HG02885 (cell line): Measurements from ENCODE around the gene LRP1.

Experiments
- ATAC-seq: cut with Tn5 transposase; IDR thresholded peaks from one replicate; pipeline ENCODE4 v1.9.1; 2021; ENCODE audit warnings: mild to moderate bottlenecking; ENCODE audit not compliant: unreplicated experiment, poor library complexity

Gene LRP1

DNA sequence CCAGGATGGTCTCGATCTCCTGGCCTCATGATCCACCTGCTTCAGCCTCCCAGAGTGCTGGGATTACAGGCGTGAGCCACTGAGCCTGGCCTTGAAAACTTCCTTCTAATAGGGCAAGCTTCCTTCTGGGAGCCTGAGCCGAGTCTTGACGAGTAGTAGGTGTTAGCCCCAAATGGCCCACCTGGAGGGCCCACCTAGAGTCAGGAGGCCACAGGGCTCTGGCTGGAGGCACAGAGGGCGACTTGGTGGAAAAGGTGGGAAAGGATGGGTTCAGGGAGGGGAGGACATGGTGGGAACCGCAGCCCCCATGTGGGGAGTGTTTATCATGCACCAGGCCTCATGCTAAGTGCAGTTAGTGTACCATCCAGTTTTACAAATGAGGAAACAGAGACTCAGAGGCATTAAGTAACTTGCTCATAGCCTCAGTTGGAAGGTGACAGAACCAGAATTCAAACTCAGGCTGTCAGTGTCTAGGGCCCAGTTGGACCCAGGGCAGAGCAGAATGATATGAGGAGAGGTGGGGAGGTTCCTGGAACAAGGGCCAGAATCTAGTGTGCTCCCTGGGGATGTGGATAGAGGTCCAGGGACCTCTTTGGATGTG lies 22.2 kb downstream of the LRP1 start:
- no peak for ATAC-seq

DNA sequence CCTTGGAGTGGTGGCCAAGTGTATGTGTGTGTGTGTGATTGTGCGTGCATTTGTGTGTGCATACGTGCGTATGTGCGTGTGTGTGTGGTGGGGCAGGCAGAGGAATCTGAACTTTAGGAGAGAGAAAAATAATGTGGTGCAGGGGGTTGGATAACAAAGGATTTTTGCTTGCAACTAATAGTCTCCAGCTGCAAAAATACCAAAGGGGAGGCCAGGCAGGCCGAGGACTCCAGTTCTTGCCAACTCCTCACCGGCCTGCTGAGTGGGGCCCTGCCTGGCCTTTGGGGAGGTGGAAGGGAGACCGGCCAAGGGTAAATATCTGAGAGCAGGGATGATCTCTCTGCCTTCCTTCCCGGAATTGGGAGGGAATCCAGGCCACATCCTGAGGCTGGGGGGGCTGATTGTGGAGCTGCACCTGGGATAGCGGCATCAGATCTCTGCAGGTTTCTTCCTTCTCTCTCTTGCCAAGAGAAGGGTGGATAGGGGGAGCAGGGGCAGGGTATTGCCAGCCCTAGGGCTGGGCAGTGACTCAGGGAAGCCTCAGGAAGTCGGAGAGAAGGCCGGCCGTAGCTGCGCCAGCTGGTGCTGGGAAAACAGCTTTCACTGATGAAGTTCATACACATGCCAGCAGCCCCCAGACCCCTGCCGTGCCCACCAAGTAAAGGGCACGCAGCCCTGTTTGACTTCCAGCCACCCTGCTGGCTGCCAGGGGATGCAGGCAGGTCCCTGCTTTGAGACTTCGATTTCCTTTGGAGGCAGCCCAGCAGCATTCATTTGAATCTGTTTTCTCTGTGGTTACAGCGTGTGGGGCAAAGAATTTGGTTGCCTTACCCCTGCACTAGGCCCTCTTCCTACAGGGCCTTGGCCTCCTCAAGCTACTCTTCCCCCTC lies 23.7 kb downstream of the LRP1 start:
- ATAC-seq = no peak

DNA sequence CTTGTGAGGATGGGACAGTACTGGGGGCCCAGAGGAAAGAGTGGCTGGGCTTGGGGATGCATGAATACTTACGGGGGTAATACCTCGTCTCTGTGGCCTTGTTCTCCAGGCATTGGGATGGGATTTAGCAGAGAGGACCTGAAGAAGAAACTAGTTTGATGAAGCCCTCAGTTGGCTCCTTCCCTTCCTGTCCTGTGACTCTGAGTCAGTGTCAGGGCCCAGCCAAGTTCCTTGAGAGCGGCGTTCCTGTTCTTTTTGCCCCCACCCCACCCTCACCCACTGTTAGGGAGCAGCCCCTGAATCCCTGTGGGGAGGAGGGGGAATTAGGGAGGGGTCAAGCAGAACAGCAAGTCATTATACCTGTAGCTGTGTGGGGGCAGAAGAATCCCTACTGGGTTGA lies 24.4 kb downstream of the LRP1 start:
- ATAC-seq = no peak

DNA sequence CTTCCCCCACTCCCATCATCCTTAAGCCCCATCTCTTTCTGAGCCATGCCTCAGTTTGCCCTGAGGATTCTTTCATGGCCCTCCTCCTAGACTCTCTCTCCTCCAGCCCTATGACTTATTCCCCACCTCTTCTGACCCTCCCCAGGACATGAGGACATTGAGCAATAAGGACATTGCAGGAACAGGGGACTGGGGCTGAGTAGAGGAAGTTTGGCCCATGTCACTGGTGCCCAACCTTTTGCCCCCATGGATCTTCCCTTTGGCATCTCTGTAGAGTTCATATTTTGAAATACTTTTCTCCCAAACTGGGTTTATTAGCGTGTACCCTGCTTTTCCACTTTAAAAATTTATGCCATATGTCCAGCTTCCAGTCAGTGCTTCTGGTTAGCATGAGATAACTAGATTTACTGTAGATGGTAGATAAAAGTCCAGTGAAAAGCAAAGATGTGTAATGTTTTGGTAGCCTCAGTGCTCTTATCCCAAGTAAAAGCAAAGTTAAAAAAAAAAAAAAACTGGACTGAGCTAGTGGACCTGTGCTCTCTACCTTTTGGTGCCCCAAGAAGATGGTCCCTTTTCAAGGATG lies 25.2 kb downstream of the LRP1 start:
- no peak for ATAC-seq

DNA sequence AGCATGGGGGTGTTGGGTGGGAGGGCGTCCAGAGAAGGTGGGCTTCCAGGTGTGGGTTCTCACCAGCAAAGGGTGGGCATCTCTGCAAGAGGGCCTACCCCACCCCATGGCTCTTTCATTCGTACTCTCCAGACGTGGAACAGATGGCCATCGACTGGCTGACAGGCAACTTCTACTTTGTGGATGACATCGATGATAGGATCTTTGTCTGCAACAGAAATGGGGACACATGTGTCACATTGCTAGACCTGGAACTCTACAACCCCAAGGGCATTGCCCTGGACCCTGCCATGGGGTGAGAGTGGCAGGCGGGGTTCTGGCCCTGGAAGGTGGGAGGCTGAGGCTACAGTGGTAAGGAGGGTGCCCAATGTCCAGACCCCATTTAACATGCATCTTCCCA lies 25.8 kb downstream of the LRP1 start:
- ATAC-seq = no peak

DNA sequence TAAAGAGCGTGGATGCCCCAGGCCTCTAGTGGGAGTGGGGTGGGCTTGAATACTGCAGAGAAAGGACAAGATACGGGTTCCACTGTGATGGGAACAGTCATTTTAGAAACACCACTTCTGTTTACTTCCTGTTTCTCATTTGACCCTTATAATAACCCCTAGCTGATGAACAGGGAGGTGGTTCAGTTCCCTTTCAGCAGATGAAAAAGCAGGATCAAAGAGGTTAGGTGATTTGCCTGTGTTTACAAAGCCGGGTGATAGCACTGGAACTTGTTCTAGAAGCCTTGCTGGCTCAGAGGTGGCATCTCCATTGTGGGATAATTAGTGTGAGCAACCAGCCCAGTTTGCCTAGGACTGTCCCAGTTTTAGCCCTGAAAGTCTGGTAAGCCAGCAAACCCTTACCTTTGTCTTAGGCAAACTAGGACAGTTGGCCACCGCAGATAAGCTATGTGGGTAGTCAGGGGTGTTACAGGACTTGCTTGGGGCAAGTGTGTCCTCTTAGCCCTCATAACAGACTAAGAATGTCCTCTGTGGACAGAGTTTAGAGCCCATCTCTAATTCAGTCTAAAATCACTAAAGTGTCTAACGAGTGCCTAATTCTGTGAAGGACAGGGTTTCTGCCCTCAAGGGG lies 26.6 kb downstream of the LRP1 start:
- no peak for ATAC-seq

DNA sequence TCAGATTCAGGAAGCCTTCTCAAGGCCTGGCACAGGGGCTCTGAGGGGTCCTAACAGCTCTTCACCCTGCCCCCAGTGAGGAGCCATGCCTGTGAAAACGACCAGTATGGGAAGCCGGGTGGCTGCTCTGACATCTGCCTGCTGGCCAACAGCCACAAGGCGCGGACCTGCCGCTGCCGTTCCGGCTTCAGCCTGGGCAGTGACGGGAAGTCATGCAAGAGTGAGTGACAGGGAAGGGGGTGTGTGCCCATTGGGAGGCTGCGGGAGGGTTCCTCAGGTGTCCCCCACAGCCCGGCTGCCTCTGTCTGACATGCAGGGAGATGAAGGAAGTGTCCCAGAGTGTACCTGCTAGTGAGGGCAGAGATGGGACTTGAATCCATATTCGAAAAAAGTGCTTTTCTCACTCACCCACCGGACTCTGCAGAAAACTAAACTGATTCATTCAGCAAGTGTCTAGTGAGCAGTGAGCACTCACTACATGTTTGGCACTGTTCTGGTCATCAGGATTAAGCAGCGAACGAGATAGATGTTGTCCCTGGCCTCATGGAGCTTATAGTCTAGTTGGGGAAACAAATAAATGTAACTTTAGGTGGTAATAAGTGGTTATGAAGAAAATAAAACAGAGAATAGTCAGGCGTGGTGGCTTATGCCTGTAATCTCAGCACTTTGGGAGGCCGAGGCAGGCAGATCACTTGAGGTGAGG lies 28.6 kb downstream of the LRP1 start:
- ATAC-seq = no peak

DNA sequence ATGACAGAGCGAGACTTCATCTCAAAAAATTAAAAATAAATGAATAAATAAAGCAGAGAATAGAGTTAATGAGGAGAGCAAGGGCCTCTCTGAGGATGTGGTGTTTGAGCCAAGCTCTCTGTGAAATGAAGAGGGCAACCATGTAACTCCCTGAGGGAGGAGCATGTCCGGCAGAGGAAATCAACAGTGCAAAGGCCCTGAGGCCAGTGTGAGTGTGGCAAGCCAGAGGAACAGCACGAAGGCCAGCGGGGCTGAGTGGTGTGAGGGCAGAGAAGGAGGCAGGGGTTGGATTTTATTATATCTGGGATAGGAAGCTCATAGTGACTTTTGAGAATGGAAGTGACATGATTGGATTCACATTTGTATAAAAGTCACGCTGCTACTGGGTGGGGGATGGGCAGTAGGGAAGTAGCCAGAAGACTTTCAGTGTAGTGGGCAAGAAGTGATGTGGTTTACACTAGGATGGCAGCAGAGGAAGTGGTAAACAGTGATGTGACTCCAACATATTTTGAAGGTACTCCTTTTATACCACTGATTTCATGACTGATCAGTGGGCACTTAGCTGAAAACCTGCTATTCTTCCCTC lies 29.4 kb downstream of the LRP1 start:
- ATAC-seq = no peak

DNA sequence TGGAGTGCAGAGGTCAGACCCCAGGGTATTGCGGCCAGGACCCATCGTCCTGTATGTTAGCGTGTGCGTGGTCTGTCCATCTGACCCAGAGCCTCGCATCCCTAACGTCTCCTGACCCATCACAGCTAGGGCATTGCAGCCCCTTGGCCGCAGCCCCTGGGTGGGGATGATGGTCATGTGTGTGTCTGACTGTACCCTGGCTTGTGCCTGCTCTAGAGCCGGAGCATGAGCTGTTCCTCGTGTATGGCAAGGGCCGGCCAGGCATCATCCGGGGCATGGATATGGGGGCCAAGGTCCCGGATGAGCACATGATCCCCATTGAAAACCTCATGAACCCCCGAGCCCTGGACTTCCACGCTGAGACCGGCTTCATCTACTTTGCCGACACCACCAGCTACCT lies 29.9 kb downstream of the LRP1 start:
- ATAC-seq = no peak

DNA sequence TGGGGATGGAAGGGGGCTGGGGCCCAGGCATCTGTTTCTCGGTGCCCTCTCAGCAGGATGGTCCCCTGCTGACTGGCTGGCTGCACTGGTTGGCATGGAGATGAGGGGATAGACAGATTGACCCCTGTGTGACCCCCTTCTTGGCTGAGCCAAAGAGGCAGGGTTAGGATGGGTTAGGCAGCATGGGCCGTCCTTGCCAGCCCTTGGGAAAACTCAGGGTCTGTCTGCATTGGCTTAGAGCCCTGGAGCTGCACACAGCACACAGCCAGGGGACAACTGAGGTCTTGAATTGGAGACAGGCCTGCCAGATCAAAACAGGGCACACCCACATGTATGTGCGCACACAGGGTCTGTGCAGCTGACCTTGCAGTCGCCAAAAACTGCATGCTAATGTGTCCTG lies 30.4 kb downstream of the LRP1 start:
- no peak for ATAC-seq

DNA sequence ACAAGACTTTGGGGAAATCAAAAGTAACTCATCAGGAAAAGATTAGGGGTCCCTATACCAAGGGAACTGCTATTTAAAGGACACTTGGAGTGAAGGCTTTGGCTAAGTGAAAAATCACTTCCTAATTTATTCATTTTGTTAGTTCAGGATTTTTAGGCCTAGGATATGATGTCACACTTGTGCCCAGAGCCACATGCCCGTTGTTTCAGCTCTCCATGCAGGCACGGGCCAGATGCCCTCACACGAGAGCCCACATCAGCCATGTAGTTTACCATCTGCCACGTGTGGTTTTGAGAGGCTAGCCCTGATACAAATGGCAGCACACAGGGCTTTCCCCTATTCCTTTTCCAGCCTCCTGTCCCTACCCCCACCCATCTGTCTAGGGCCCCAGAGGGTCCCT lies 31.0 kb downstream of the LRP1 start:
- no peak for ATAC-seq

DNA sequence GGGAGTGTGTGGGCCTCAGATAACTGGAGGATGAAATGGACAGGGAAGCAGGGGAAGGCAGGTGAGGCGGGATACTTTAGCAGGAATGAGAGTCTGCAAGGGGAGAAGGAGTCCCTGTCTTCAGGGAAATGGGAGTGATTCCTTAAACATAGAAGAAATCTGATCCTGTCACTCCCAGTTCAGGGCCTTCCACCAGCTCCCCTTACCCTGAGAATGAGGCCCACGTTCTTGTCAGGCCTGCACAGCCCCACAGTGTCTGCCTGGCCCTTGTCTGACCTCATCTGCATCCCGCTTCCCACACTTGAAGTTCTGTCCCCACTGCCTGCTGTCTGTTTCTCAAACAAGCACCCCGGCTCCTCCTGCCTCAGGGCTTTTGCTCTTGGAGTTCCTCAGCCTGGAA lies 31.8 kb downstream of the LRP1 start:
- no peak for ATAC-seq

DNA sequence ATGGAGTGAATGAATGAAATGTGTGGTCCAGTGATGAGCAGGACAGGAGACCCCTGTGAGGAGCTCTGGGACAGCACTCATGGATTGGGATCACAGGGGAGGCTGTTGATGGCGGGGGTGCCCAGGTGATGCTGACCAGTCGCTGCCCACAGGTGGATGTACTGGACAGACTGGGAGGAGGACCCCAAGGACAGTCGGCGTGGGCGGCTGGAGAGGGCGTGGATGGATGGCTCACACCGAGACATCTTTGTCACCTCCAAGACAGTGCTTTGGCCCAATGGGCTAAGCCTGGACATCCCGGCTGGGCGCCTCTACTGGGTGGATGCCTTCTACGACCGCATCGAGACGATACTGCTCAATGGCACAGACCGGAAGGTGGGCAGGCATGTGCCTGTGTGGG lies 32.5 kb downstream of the LRP1 start:
- ATAC-seq = no peak

DNA sequence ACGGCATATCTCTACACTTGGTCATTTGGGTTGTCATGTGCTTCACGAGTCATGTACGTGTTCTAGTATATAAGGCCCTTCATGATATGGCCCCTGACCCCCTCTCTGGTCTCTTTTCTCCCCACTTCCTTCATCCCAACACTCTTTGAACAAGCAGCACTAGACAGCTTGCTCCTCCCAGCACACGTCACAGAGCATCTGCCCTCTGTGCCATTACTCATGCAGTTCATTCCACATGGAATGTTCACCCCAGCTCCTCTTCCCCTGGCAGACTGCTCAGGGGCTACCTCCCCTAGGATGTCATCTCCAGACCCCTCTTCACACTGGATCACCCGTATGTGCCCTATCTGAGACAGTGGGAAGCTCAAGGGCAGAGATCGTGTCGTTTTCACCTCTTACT lies 33.2 kb downstream of the LRP1 start:
- no peak for ATAC-seq

DNA sequence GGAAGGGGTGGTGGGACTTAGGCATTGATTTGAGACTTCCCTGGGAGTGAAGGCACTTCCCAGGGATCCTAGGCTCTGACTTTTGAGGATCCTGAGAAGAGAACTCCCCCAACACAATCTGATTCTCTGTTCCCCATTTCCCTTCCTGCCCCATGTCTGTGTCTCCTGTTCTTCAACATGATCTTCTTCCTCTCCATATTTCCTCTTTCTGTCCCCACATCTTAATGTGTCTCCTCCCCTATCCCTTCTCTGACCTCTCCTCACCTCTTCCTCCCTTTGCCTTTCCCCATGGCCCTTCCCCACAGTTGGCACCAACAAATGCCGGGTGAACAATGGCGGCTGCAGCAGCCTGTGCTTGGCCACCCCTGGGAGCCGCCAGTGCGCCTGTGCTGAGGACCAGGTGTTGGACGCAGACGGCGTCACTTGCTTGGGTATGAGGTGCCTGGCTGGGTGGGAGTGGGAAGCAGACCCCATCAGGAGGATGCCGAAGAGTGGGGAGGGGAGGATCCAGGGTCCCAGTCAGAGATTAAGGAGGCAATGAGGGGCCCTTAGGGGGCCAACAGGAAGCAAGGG lies 34.4 kb downstream of the LRP1 start:
- ATAC-seq = no peak

DNA sequence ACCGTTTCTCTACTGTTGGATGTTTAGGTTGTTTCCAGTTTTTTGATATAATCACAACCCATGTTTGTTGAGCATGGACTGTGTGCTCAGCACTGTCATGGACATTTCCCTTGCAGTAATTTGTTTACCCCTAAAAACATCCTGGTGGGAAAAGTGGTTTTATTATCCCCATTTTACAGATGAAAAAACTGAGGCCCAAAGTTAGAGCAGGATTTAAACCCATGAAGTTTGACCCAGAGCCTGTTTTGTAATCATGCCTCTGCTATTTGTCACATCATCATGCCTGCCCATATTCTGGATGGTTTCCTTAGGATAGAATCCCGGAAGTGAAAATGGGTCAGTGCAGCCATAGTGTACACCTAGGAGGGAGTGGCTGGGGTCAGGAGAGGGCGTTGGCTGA lies 36.2 kb downstream of the LRP1 start:
- ATAC-seq = no peak

DNA sequence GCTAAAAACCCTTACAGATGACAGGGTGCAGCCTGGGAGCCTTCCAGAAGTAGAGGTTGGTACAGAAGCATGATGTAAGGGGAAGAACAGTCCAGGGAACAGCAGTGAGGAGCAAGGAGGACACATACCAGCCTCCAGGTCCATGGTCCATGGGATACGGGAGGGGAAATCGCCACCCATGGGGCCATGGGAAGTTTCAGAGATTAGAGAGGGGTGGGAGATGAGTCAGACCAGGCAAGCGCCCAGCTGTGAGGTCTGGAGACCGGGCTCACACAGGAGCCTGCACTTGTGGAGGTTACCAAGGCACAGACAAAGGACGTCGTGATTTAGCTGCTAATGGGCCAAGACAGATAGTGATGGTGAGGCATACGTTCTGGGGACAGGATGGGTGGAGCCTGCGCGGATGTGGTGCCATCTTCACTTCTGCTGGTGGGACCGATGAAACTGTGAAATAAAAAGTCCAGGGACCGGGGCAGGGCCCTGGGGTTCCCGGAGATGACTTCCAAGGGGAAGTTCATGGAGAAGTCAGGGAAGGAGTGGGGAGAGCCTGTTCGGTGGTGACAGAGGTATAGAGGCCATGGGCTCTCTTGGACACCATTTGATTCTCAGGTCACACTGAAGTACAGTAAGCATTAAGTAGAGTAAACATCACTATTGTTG lies 36.8 kb downstream of the LRP1 start:
- no peak for ATAC-seq

DNA sequence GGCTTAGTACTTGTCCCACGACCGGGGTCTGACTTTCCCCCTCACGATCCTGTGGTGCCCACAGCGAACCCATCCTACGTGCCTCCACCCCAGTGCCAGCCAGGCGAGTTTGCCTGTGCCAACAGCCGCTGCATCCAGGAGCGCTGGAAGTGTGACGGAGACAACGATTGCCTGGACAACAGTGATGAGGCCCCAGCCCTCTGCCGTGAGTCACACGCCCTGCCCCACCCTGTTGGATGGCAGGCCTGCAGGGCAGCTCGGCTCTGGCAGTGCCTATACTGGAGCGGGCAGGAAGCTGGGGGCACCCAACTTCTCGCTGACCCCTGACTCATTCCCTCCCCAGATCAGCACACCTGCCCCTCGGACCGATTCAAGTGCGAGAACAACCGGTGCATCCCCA lies 37.5 kb downstream of the LRP1 start:
- no peak for ATAC-seq

DNA sequence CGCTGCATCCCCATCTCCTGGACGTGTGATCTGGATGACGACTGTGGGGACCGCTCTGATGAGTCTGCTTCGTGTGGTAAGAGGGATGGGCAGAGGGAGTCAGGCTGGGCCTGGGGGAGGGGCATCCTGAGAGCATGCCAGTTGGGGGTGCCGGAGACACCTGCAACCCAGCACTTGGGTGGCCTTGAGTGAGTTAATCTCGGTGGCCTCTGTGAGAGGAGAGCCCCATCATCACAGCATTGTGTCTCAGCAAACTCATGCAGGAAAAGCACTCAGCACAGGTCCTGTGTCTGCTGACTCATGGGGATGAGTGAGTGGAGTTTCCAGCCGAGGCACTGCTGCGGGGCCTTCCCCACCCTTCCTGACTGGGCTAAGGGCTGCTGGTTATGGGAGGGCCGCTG lies 38.7 kb downstream of the LRP1 start:
- no peak for ATAC-seq
